K562 (cell line): ENCODE measurements around the gene PAAF1. TPM values are rescaled to one million over a fixed set of nuclear protein-coding genes. Genes with fewer than 3 reads are reported as not detected.
"Not testable (repeated sequence)": the region's sequence is repeated elsewhere in the genome, so short reads cannot be mapped to it uniquely, and the experiment has no call there.

Source experiments
- ARNT ChIP-seq, 2 experiments: fragments of 450-650 bp; IDR thresholded peaks; 2 replicates each; pipeline ENCODE4 v1.6.1; 2016; ENCODE audit warnings: mild to moderate bottlenecking in 1 of 2
- BCOR ChIP-seq: fragments of 450-650 bp; IDR thresholded peaks from 2 replicates; pipeline ENCODE4 v1.6.1; 2016
- GABPA ChIP-seq: fragments of 200-800 bp; sonication (Bioruptor generic); conservative IDR thresholded peaks from 2 replicates; pipeline ENCODE4 v1.6.1; 2016; ENCODE audit warnings: low read depth, missing genetic modification characterization, missing compliant biosample characterization
- MAFG ChIP-seq: fragments of 450-650 bp; conservative IDR thresholded peaks from 2 replicates; pipeline ENCODE4 v1.6.1; 2016; ENCODE audit warnings: missing genetic modification characterization, missing compliant biosample characterization
- PRDM10 ChIP-seq: fragments of 450-650 bp; IDR thresholded peaks from 2 replicates; pipeline ENCODE4 v1.6.1; 2018; ENCODE audit not compliant: partially characterized antibody
- SMAD4 ChIP-seq: fragments of 250-450 bp; sonication (Bioruptor Pico); conservative IDR thresholded peaks from 2 replicates; pipeline ENCODE4 v1.8.0; 2021; ENCODE audit warnings: inconsistent platforms, mild to moderate bottlenecking, moderate library complexity
- SUPT5H ChIP-seq: fragments of 450-650 bp; IDR thresholded peaks from 2 replicates; pipeline ENCODE4 v1.6.1; 2016
- TEAD4 ChIP-seq, 2 experiments: sonication (generic) in 1 of 2; formaldehyde crosslinking in 1 of 2; IDR thresholded peaks; 2 replicates each; pipeline versions ENCODE4 v1.6.1 to v1.8.0; 2012 to 2022; ENCODE audit warnings: borderline replicate concordance in 1 of 2, inconsistent platforms in 1 of 2, low read length in 1 of 2, mild to moderate bottlenecking in 1 of 2, missing genetic modification reagents in 1 of 2
- TRIM24 ChIP-seq, 2 experiments: fragments of 450-650 bp; IDR thresholded peaks; 2 replicates each; pipeline ENCODE4 v1.6.1; 2016
- ZBTB11 ChIP-seq, 3 experiments: fragments of 200-800 bp in 1 of 3; fragments of 250-450 bp in 1 of 3; fragments of 450-650 bp in 1 of 3; sonication (Bioruptor Pico) in 1 of 3; sonication (Bioruptor generic) in 1 of 3; formaldehyde crosslinking in 1 of 3; IDR thresholded peaks; 2 replicates each; pipeline versions ENCODE4 v1.6.1 to v1.8.0; 2016 to 2022; ENCODE audit warnings: mild to moderate bottlenecking in 2 of 3, missing genetic modification characterization in 2 of 3, missing compliant biosample characterization in 1 of 3, moderate library complexity in 1 of 3
- polyA plus RNA-seq, 8 experiments: library from polyadenylated mRNA; depleted of rRNA in 4 of 8; stranded (reverse) in 5 of 8; unstranded in 3 of 8; fragments of >200 nt; fragmentation: Nextera tagmentation in 2 of 8; fragmentation: Illumina TruSeq in 1 of 8; extraction: Ambion mirVana in 2 of 8; extraction: Trizol in 1 of 8; gene quantifications; 2 replicates each; pipeline versions ENCODE4 v1.2.1 to v1.2.3, GENCODE V29; 2011 to 2014; ENCODE audit warnings: inconsistent platforms in 1 of 8, missing spikeins in 1 of 8
- total RNA-seq, 7 experiments: library from RNA; depleted of rRNA in 6 of 7; stranded (reverse); fragments of >200 nt in 6 of 7; fragmentation: Illumina TruSeq in 2 of 7; extraction: Trizol in 2 of 7; gene quantifications; 2 replicates each; pipeline versions ENCODE4 v1.2.1 to v1.2.3, GENCODE V29; 2011 to 2021; ENCODE audit warnings: low replicate concordance in 1 of 7
- TF ChIP-seq, protein P1 (sequence below), 2 experiments: fragments of 450-650 bp; formaldehyde crosslinking in 1 of 2; IDR thresholded peaks; 2 replicates each; pipeline versions ENCODE4 v1.4.0 to v1.6.1; 2014 to 2020; ENCODE audit warnings: mild to moderate bottlenecking in 2 of 2, borderline replicate concordance in 1 of 2, low read depth in 1 of 2

The PAAF1 gene
- total and polyA plus RNA-seq, 9 of the 15 experiments (the other 6 are each of a cell fraction or from before 2014, with no cell fraction given) = 13.5 to 78.6 (median 23.3) TPM

DNA sequence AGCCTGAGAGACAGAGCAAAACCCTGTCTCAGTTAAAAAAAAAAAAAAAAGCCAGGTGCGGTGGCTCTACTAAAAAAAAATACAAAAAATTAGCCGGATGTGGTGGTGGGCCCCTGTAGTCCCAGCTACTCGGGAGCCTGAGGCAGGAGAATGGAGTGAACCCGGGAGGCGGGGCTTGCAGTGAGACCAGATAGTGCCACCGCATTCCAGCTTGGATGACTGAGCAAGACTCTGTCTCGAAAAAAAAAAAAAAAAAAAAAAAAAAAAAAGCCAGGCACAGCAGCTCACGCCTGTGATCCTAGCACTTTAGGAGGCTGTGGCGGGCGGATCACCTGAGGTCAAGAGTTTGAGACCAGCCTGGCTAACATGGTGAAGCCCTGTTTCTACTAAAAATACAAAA is 3.6 kb downstream of the PAAF1 start (continued):
- TF ChIP-seq, protein P1, sequence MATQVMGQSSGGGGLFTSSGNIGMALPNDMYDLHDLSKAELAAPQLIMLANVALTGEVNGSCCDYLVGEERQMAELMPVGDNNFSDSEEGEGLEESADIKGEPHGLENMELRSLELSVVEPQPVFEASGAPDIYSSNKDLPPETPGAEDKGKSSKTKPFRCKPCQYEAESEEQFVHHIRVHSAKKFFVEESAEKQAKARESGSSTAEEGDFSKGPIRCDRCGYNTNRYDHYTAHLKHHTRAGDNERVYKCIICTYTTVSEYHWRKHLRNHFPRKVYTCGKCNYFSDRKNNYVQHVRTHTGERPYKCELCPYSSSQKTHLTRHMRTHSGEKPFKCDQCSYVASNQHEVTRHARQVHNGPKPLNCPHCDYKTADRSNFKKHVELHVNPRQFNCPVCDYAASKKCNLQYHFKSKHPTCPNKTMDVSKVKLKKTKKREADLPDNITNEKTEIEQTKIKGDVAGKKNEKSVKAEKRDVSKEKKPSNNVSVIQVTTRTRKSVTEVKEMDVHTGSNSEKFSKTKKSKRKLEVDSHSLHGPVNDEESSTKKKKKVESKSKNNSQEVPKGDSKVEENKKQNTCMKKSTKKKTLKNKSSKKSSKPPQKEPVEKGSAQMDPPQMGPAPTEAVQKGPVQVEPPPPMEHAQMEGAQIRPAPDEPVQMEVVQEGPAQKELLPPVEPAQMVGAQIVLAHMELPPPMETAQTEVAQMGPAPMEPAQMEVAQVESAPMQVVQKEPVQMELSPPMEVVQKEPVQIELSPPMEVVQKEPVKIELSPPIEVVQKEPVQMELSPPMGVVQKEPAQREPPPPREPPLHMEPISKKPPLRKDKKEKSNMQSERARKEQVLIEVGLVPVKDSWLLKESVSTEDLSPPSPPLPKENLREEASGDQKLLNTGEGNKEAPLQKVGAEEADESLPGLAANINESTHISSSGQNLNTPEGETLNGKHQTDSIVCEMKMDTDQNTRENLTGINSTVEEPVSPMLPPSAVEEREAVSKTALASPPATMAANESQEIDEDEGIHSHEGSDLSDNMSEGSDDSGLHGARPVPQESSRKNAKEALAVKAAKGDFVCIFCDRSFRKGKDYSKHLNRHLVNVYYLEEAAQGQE (IDR thresholded peaks at IDR 0.05; ENCODE audit: borderline replicate concordance) = peak; percentile 97
- TF ChIP-seq, protein P1 (CRISPR knock-in tag; IDR thresholded peaks at IDR 0.05; ENCODE audit: low read depth) = not testable (repeated sequence)
- peak; percentile 70 for TF ChIP-seq MAFG (tag)
- 0 out of 4 replicates have a peak, but pooled peaks of 1 of the 2 experiments have one; percentile 26 for TF ChIP-seq ARNT (IDR thresholded peaks at IDR 0.05)
- 0 out of 2 replicates have a peak, but pooled peaks have one; percentile 24 for TF ChIP-seq GABPA
- peak; percentile 51 to 77; a peak in 3 of 4 replicates for TF ChIP-seq TRIM24 (IDR thresholded peaks at IDR 0.05)
- TF ChIP-seq SMAD4 (CRISPR knock-in tag) = 0 out of 2 replicates have a peak, but pooled peaks have one; percentile 12
- 0 out of 6 replicates have a peak, but pooled peaks of 1 of the 3 experiments have one; percentile 40 for TF ChIP-seq ZBTB11 (CRISPR knock-in tag; IDR thresholded peaks at IDR 0.05)
- peak; percentile 36; the same call in 1 of the 2 replicates for TF ChIP-seq BCOR
- TF ChIP-seq PRDM10 = peak; percentile 76
- TF ChIP-seq SUPT5H = 0 out of 2 replicates have a peak, but pooled peaks have one; percentile 35
- peak; percentile 40 for TF ChIP-seq TEAD4 (IDR thresholded peaks at IDR 0.05; ENCODE audit: low read length)
- TF ChIP-seq TEAD4 (CRISPR knock-in tag; IDR thresholded peaks at IDR 0.05; ENCODE audit: borderline replicate concordance) = not testable (repeated sequence)
